Measurements from ENCODE around the gene PRDM16. TPM values are rescaled to one million over a fixed set of nuclear protein-coding genes. Genes with fewer than 3 reads are reported as not detected.

The PRDM16 gene
- total RNA-seq, 1 experiment from 2014 or later, result 1.6 TPM

GRCh38 chr1:3124246-3124645 is 55.2 kb downstream of the PRDM16 start:
- H3K9me3 Mint-ChIP-seq, result no peaks in the 10 kb centered on the region
- H3K27ac Mint-ChIP-seq, result no peak overlapping the region
- no peaks in the 10 kb centered on the region for H3K27me3 Mint-ChIP-seq (ENCODE audit: low read depth)
- ATAC-seq (no peak), DNase-seq (ENCODE audit: low spot score) (no peak)
- no peak overlapping the region for H3K4me3 Mint-ChIP-seq
- TF ChIP-seq FOXK1 (CRISPR knock-in tag; IDR thresholded peaks at IDR 0.05), result no peak
- CTCF ChIA-PET, result interaction anchor here (0.7 kb wide), 1 partner anchor 21 kb away, joined by 3 read pairs; no protein-coding TSS in a partner anchor
- no peaks in the 10 kb centered on the region for H3K36me3 Mint-ChIP-seq
- peaks cover 9% of the 10 kb centered on the region; the same call in 1 of the 2 replicates for H3K4me1 Mint-ChIP-seq
- POLR2A ChIA-PET, result no interaction called here

GRCh38 chr1:3125078-3125477 is 56.1 kb downstream of the PRDM16 start:
- H3K36me3 Mint-ChIP-seq, result no peaks in the 10 kb centered on the region
- DNase-seq (ENCODE audit: low spot score) (no peak), ATAC-seq (no peak)
- TF ChIP-seq ERG (CRISPR knock-in tag; IDR thresholded peaks at IDR 0.05) (no peak), IRF2 (CRISPR knock-in tag; IDR thresholded peaks at IDR 0.05; ENCODE audit: borderline replicate concordance, low read depth) (no peak), ATF3 (CRISPR knock-in tag; conservative IDR thresholded peaks at IDR 0.05) (no peak), FOXJ3 (CRISPR knock-in tag; IDR thresholded peaks at IDR 0.05; ENCODE audit: borderline replicate concordance) (no peak), CREM (CRISPR knock-in tag; IDR thresholded peaks at IDR 0.05) (no peak), MLX (CRISPR knock-in tag; IDR thresholded peaks at IDR 0.05) (no peak), NR2C2 (CRISPR knock-in tag; IDR thresholded peaks at IDR 0.05) (no peak), E2F1 (CRISPR knock-in tag; IDR thresholded peaks at IDR 0.05) (no peak), PRDM15 (CRISPR knock-in tag; IDR thresholded peaks at IDR 0.05) (no peak), ZNF396 (CRISPR knock-in tag; IDR thresholded peaks at IDR 0.05; ENCODE audit: borderline replicate concordance) (no peak), JAZF1 (CRISPR knock-in tag; IDR thresholded peaks at IDR 0.05) (no peak), E2F5 (CRISPR knock-in tag; IDR thresholded peaks at IDR 0.05) (no peak), NR3C1 (CRISPR knock-in tag; conservative IDR thresholded peaks at IDR 0.05; ENCODE audit: low read depth) (no peak), ZNF219 (CRISPR knock-in tag; IDR thresholded peaks at IDR 0.05; ENCODE audit: borderline replicate concordance) (no peak), JUN (CRISPR knock-in tag; IDR thresholded peaks at IDR 0.05) (no peak), ZNF263 (CRISPR knock-in tag; IDR thresholded peaks at IDR 0.05; ENCODE audit: low read depth) (no peak), ZNF317 (CRISPR knock-in tag; IDR thresholded peaks at IDR 0.05; ENCODE audit: borderline replicate concordance, low read depth) (no peak), CDX4 (CRISPR knock-in tag; IDR thresholded peaks at IDR 0.05; ENCODE audit: borderline replicate concordance) (no peak), RELA (CRISPR knock-in tag; IDR thresholded peaks at IDR 0.05; ENCODE audit: borderline replicate concordance) (no peak), ZBTB21 (CRISPR knock-in tag; IDR thresholded peaks at IDR 0.05; ENCODE audit: borderline replicate concordance) (no peak)
- no peak overlapping the region for H3K4me3 Mint-ChIP-seq
- no peaks in the 10 kb centered on the region for H3K27me3 Mint-ChIP-seq (ENCODE audit: low read depth)
- no peak overlapping the region for H3K27ac Mint-ChIP-seq
- ChIA-PET POLR2A (no interaction called here), CTCF (no interaction called here)
- H3K4me1 Mint-ChIP-seq, result peaks cover 9% of the 10 kb centered on the region; the same call in 1 of the 2 replicates
- no peaks in the 10 kb centered on the region for H3K9me3 Mint-ChIP-seq
